Measurements from ENCODE around the gene MAN2C1.

DNA sequence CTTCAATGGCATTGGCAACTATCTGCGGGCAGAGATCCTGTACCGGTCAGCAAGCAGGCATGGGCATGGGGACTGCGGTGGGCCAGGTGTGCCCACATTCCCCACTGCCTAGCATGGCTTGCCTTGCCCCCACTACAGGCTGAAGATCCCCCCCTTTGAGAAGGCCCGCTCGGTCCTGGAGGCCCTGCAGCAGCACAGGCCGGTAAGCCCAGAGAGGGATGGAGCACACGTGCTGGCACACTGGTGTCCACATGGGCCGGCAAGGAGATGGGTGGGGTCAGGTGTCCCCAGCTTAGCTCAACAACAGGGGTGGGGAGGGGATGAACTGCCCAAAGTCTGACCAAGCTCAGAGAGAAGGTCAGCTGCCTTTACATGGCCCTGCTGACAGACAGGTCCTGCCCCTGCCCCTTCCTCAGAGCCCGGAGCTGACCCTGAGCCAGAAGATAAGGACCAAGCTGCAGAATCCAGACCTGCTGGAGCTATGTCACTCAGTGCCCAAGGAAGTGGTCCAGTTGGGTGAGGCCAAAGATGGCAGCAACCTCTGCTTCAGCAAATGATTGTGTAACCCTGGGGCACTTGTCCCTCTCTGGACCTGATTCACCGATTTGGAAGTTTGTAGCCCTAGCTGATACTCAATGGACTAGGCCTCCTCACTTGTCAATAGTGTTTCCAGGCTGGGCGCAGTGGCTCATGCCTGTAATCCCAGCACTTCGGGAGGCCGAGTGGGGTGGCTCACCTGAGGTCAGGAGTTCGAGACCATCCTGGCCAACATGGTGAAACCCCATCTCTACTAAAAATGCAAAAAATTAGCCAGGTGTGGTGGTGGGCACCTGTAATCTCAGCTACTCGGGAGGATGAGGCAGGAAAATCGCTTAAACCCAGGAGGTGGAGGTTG lies 16.0 kb downstream of the MAN2C1 start:
- TF ChIP-seq, protein P1, sequence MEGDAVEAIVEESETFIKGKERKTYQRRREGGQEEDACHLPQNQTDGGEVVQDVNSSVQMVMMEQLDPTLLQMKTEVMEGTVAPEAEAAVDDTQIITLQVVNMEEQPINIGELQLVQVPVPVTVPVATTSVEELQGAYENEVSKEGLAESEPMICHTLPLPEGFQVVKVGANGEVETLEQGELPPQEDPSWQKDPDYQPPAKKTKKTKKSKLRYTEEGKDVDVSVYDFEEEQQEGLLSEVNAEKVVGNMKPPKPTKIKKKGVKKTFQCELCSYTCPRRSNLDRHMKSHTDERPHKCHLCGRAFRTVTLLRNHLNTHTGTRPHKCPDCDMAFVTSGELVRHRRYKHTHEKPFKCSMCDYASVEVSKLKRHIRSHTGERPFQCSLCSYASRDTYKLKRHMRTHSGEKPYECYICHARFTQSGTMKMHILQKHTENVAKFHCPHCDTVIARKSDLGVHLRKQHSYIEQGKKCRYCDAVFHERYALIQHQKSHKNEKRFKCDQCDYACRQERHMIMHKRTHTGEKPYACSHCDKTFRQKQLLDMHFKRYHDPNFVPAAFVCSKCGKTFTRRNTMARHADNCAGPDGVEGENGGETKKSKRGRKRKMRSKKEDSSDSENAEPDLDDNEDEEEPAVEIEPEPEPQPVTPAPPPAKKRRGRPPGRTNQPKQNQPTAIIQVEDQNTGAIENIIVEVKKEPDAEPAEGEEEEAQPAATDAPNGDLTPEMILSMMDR (IDR thresholded peaks at IDR 0.05) = no peak
- TF ChIP-seq EP300 (IDR thresholded peaks at IDR 0.05) = no peak
- no peak for TF ChIP-seq POLR2A (IDR thresholded peaks at IDR 0.05)
